H1 (cell line): ENCODE measurements around the gene ZNF546. TPM values are rescaled to one million over a fixed set of nuclear protein-coding genes. Genes with fewer than 3 reads are reported as not detected.

ENCODE experiments used
- ASH2L ChIP-seq: fragments of 200-600, 300-600 bp; sonication (generic); IDR thresholded peaks from one replicate; pipeline ENCODE4 v1.7.1; 2017; ENCODE audit warnings: low read length
- CTBP2 ChIP-seq: IDR thresholded peaks from 2 replicates; pipeline ENCODE4 v1.7.0; 2011; ENCODE audit warnings: borderline replicate concordance, mild to moderate bottlenecking, moderate library complexity, mixed read lengths, low read length; ENCODE audit not compliant: insufficient read depth, insufficient read length
- EGR1 ChIP-seq: IDR thresholded peaks from 2 replicates; pipeline ENCODE4 v1.6.1; 2011; ENCODE audit warnings: low read depth, low read length, borderline replicate concordance
- HDAC2 ChIP-seq, 2 experiments: fragments of 300-600 bp in 1 of 2; sonication (generic) in 1 of 2; IDR thresholded peaks; 2 replicates each; pipeline ENCODE4 v1.6.1; 2011 to 2012; ENCODE audit warnings: low read depth in 2 of 2, low read length in 2 of 2, mild to moderate bottlenecking in 2 of 2, moderate library complexity in 2 of 2, borderline replicate concordance in 1 of 2, inconsistent platforms in 1 of 2
- NANOG ChIP-seq: IDR thresholded peaks from 2 replicates; pipeline ENCODE4 v1.6.1; 2011; ENCODE audit warnings: low read length, low read depth, mild to moderate bottlenecking, inconsistent platforms; ENCODE audit not compliant: insufficient read depth, poor library complexity, severe bottlenecking
- NRF1 ChIP-seq: IDR thresholded peaks from 2 replicates; pipeline ENCODE4 v1.6.1; 2011; ENCODE audit warnings: mild to moderate bottlenecking, low read depth, low read length, improper control_type of control experiment
- RBBP5 ChIP-seq: IDR thresholded peaks from 2 replicates; pipeline ENCODE4 v1.7.1; 2012; ENCODE audit warnings: low read depth, mild to moderate bottlenecking, inconsistent platforms, low read length, moderate library complexity, borderline replicate concordance
- USF2 ChIP-seq: IDR thresholded peaks from 2 replicates; pipeline ENCODE4 v1.6.1; 2011; ENCODE audit warnings: low read length, improper control_type of control experiment
- polyA plus RNA-seq, 7 experiments: library from polyadenylated mRNA; depleted of rRNA in 3 of 7; stranded (reverse) in 5 of 7; unstranded in 2 of 7; fragments of >200 nt in 5 of 7; fragments of 200-250 nt in 2 of 7; gene quantifications; 1 replicate in 5 of 7; 2 replicates in 1 of 7; 4 replicates in 1 of 7; pipeline versions ENCODE4 v1.2.1 to v1.2.3, GENCODE V29; 2011 to 2013; ENCODE audit warnings: missing spikeins in 2 of 7, mixed read lengths in 2 of 7
- total RNA-seq: library from RNA; stranded (reverse); fragmentation: NEBNext Ultra II Directional; extraction: Animal tissue kit (Norgen Biotek cat#: 25700); gene quantifications from 2 replicates; pipeline ENCODE4 v1.2.1, GENCODE V29; 2021
- TF ChIP-seq, protein P1 (sequence below): fragments of 300-600 bp; sonication (generic); IDR thresholded peaks from 2 replicates; pipeline ENCODE4 v1.7.1; 2012; ENCODE audit warnings: low read length, moderate library complexity, mild to moderate bottlenecking, inconsistent platforms; ENCODE audit not compliant: insufficient replicate concordance

ZNF546 gene
- total and polyA plus RNA-seq, 2 of the 8 experiments (the other 6 are each of a cell fraction or from before 2014, with no cell fraction given) = 0.21 to 1.1 TPM

DNA sequence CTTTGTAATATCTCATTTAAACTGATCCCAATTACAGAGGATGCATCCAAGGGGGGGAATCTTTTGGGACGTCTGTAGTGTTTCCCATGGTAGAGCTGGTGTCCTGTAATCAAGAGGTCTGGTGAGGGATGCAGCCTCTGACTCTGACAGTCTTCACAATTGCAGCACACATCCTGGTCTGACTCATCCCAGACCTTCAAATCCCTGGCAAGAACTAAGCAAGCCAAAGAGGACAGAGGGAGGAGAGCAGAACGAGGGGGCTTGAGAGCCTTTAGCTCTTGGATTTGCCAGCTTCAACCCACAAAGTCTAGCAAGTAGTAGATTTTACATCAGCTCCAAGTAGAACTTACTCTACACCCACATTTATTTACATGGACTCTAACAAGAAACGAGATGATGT, 45.2 kb upstream of the ZNF546 start (continued):
- TF ChIP-seq, protein P1, sequence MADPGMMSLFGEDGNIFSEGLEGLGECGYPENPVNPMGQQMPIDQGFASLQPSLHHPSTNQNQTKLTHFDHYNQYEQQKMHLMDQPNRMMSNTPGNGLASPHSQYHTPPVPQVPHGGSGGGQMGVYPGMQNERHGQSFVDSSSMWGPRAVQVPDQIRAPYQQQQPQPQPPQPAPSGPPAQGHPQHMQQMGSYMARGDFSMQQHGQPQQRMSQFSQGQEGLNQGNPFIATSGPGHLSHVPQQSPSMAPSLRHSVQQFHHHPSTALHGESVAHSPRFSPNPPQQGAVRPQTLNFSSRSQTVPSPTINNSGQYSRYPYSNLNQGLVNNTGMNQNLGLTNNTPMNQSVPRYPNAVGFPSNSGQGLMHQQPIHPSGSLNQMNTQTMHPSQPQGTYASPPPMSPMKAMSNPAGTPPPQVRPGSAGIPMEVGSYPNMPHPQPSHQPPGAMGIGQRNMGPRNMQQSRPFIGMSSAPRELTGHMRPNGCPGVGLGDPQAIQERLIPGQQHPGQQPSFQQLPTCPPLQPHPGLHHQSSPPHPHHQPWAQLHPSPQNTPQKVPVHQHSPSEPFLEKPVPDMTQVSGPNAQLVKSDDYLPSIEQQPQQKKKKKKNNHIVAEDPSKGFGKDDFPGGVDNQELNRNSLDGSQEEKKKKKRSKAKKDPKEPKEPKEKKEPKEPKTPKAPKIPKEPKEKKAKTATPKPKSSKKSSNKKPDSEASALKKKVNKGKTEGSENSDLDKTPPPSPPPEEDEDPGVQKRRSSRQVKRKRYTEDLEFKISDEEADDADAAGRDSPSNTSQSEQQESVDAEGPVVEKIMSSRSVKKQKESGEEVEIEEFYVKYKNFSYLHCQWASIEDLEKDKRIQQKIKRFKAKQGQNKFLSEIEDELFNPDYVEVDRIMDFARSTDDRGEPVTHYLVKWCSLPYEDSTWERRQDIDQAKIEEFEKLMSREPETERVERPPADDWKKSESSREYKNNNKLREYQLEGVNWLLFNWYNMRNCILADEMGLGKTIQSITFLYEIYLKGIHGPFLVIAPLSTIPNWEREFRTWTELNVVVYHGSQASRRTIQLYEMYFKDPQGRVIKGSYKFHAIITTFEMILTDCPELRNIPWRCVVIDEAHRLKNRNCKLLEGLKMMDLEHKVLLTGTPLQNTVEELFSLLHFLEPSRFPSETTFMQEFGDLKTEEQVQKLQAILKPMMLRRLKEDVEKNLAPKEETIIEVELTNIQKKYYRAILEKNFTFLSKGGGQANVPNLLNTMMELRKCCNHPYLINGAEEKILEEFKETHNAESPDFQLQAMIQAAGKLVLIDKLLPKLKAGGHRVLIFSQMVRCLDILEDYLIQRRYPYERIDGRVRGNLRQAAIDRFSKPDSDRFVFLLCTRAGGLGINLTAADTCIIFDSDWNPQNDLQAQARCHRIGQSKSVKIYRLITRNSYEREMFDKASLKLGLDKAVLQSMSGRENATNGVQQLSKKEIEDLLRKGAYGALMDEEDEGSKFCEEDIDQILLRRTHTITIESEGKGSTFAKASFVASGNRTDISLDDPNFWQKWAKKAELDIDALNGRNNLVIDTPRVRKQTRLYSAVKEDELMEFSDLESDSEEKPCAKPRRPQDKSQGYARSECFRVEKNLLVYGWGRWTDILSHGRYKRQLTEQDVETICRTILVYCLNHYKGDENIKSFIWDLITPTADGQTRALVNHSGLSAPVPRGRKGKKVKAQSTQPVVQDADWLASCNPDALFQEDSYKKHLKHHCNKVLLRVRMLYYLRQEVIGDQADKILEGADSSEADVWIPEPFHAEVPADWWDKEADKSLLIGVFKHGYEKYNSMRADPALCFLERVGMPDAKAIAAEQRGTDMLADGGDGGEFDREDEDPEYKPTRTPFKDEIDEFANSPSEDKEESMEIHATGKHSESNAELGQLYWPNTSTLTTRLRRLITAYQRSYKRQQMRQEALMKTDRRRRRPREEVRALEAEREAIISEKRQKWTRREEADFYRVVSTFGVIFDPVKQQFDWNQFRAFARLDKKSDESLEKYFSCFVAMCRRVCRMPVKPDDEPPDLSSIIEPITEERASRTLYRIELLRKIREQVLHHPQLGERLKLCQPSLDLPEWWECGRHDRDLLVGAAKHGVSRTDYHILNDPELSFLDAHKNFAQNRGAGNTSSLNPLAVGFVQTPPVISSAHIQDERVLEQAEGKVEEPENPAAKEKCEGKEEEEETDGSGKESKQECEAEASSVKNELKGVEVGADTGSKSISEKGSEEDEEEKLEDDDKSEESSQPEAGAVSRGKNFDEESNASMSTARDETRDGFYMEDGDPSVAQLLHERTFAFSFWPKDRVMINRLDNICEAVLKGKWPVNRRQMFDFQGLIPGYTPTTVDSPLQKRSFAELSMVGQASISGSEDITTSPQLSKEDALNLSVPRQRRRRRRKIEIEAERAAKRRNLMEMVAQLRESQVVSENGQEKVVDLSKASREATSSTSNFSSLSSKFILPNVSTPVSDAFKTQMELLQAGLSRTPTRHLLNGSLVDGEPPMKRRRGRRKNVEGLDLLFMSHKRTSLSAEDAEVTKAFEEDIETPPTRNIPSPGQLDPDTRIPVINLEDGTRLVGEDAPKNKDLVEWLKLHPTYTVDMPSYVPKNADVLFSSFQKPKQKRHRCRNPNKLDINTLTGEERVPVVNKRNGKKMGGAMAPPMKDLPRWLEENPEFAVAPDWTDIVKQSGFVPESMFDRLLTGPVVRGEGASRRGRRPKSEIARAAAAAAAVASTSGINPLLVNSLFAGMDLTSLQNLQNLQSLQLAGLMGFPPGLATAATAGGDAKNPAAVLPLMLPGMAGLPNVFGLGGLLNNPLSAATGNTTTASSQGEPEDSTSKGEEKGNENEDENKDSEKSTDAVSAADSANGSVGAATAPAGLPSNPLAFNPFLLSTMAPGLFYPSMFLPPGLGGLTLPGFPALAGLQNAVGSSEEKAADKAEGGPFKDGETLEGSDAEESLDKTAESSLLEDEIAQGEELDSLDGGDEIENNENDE = no peak
- TF ChIP-seq NRF1 (no peak), EGR1 (no peak), HDAC2 (IDR thresholded peaks at IDR 0.05; ENCODE audit: borderline replicate concordance in 1 of 2, low read depth in 2 of 2, low read length in 2 of 2) (no peak), USF2 (no peak), NANOG (no peak), CTBP2 (no peak), RBBP5 (no peak), ASH2L (no peak)
